ENCODE measurements around the gene BDH1. TPM values are rescaled to one million over a fixed set of nuclear protein-coding genes. Genes with fewer than 3 reads are reported as not detected.
"Not testable (repeated sequence)": the region's sequence is repeated elsewhere in the genome, so short reads cannot be mapped to it uniquely, and the experiment has no call there.

The BDH1 gene
- total and polyA plus RNA-seq, 8 donors = 15.5 to 22.0 (median 19.3) TPM

GRCh38 chr3:197521277-197522182 lies 34.2 kb downstream of the BDH1 start:
- peak overlapping the region in 1 of 2 donors; percentile 56 for H3K27ac ChIP-seq
- DNase-seq = peak in 1 of 4 donors; percentile 49
- peaks cover 0 to 5% of the 10 kb centered on the region in 2 donors for H3K4me1 ChIP-seq
- TF ChIP-seq, protein P1, sequence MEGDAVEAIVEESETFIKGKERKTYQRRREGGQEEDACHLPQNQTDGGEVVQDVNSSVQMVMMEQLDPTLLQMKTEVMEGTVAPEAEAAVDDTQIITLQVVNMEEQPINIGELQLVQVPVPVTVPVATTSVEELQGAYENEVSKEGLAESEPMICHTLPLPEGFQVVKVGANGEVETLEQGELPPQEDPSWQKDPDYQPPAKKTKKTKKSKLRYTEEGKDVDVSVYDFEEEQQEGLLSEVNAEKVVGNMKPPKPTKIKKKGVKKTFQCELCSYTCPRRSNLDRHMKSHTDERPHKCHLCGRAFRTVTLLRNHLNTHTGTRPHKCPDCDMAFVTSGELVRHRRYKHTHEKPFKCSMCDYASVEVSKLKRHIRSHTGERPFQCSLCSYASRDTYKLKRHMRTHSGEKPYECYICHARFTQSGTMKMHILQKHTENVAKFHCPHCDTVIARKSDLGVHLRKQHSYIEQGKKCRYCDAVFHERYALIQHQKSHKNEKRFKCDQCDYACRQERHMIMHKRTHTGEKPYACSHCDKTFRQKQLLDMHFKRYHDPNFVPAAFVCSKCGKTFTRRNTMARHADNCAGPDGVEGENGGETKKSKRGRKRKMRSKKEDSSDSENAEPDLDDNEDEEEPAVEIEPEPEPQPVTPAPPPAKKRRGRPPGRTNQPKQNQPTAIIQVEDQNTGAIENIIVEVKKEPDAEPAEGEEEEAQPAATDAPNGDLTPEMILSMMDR (IDR thresholded peaks at IDR 0.05) = no peak
- H3K27me3 ChIP-seq = no peaks in the 10 kb centered on the region
- no peaks in the 10 kb centered on the region for H3K9me3 ChIP-seq
- intact Hi-C loops (cut with DNase I) = no loop called here
- peaks cover 0 to 5% of the 10 kb centered on the region in 2 donors for H3K36me3 ChIP-seq
- no peak for ATAC-seq
- no peak overlapping the region for H3K4me3 ChIP-seq

DNA sequence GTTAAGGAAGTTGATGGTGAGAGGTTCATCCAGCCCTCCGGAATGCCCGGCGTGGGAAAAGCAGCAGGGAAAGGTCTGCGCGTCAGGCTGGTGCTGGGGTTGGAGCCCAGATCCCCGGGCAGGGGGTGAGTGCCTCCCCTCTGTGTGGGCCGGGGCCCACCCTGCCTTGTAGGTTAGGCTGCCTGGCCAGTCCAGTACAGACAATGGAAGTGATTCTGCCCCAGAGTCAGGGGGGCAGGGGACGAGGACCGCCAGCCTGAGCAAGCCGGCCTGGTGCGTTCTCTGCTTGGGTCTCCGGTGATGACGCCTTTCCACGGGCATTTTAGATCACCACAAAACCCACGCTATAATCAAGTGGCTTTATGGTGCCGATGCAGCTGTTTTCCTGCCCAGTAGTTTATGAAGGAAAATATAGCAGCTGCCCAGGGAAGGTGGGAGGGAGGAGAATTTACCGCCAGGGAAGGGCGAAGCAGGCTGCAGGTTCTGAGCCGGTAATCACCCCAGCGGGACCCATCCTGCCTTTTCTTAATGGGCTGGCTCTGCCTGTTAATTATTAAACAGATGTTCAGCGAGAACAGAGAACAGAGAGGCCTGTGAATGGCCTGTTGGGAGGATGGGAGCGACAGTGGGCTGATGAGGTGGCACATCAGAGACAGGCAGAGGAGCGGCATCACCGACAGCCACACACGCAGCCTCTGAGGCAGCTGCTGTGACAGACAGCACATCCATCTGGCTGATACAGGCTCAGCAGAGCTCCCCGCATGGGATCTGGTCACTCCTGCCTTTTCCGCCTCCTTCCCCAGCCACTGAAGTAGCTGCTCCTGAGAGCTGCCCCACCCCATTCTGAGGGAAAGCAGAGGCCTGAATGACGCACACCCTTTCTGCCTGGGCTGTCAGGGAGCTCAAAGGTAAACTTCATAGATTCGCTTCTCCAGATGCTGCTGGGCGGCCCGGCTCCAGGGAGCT lies 35.2 kb downstream of the BDH1 start:
- TF ChIP-seq, protein P1 (IDR thresholded peaks at IDR 0.05) = no peak
- H3K27me3 ChIP-seq = no peaks in the 10 kb centered on the region
- H3K4me3 ChIP-seq = no peak overlapping the region
- peak overlapping the region in 1 of 2 donors; percentile 56 for H3K27ac ChIP-seq
- intact Hi-C loops (cut with DNase I) = no loop called here
- H3K9me3 ChIP-seq = no peaks in the 10 kb centered on the region
- peaks cover 0 to 5% of the 10 kb centered on the region in 2 donors for H3K4me1 ChIP-seq
- DNase-seq (peak in 3 of 4 donors; percentile 33 to 81 (median 76)), ATAC-seq (peak; percentile 95)
- peaks cover 0 to 3% of the 10 kb centered on the region in 2 donors for H3K36me3 ChIP-seq

DNA sequence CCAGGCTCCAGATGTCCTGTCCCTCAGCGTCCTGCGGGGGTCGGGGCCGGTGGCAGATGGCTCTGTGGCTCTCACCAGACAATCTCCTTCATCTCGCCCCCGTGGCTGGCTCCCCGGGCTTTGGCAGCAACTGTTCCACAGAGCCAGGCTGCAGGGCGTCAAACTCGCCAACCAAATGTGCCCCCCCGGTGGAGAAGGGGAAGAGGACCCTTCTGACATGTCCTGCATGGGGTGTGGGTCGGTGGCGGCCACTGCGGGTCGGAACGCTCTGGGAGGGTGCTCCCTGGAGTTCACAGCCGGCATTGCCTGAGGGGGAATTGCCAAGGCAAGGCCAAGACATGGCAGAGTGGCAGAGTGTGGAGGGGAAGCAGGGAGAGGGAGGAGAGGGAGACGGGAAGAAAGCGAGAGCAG lies 36.0 kb downstream of the BDH1 start:
- Histone ChIP-seq H3K27ac (no peak overlapping the region), H3K4me3 (no peak overlapping the region), H3K36me3 (peaks cover 0 to 3% of the 10 kb centered on the region in 2 donors), H3K4me1 (peaks cover 0 to 5% of the 10 kb centered on the region in 2 donors), H3K27me3 (no peaks in the 10 kb centered on the region), H3K9me3 (no peaks in the 10 kb centered on the region)
- intact Hi-C loops (cut with DNase I) = no loop called here
- no peak for ATAC-seq
- DNase-seq = peak in 1 of 4 donors; percentile 77
- TF ChIP-seq, protein P1 (IDR thresholded peaks at IDR 0.05) = no peak

DNA sequence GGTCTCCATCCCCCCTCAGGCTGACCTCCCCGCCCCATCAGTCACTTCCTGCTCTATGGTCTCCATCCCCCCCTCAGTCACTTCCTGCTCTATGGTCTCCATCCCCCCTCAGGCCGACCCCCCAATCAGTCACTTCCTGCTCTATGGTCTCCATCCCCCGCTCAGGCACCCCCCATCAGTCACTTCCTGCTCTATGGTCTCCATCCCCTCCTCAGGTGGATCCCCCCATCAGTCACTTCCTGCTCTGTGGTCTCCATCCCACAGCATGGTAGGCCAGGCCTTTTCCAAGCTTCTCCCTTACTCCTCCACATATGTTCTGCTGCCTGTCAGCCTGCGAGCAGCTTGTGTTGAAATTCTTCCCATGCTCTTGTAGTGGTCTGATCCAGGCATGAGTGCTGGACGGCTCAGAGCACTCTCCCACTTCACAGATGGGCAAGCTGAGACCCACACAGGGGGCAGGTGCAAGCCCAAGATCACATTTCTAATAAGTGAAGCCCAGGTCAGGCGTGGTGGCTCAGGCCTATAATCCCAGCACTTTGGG lies 36.8 kb downstream of the BDH1 start:
- Histone ChIP-seq H3K4me1 (peaks cover 0 to 5% of the 10 kb centered on the region in 2 donors), H3K4me3 (no peak overlapping the region), H3K27ac (no peak overlapping the region), H3K27me3 (no peaks in the 10 kb centered on the region), H3K36me3 (peaks cover 0 to 3% of the 10 kb centered on the region in 2 donors), H3K9me3 (no peaks in the 10 kb centered on the region)
- DNase-seq (peak in 1 of 4 donors; percentile 25), ATAC-seq (no peak)
- TF ChIP-seq, protein P1 (IDR thresholded peaks at IDR 0.05) = no peak
- intact Hi-C loops (cut with DNase I) = no loop called here

- H3K4me1 ChIP-seq; H3K4me3 ChIP-seq; DNase-seq; H3K27me3 ChIP-seq; H3K36me3 ChIP-seq; H3K9me3 ChIP-seq; ATAC-seq; H3K27ac ChIP-seq; intact Hi-C loops (cut with DNase I): not testable (repeated sequence)
Measured at GRCh38 chr3:197517922-197518683, 37.7 kb downstream of the BDH1 start.

DNA sequence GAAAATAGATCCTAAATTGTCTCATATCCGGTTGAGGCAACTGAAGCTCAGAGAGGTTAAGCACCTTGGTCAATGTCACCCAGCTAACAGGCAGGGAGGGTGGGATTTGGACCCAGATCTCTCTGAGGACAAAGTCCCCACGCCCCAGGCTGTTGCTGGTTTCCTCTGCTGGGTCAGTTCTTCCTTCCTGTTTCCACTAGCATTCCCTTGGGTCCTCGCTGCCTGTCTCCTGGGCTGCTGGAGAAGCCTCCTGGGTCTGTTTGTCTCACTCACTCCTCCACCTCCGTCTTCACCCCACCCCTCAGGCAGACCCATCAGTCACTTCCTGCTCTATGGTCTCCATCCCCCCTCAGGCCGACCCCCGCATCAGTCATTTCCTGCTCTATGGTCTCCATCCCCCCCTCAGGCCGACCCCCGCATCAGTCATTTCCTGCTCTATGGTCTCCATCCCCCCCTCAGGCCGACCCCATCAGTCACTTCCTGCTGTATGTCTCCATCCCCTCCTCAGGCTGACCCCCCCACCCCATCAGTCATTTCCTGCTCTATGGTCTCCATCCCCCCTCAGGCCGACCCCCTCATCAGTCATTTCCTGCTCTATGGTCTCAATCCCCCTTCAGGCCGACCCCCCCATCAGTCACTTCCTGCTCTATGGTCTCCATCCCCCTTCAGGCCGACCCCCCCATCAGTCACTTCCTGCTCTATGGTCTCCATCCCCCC lies 38.7 kb downstream of the BDH1 start:
- not testable (repeated sequence) for ATAC-seq

More for the DNA sequence above, 38.7 kb downstream of the BDH1 start:
- H3K36me3 ChIP-seq = peaks cover 0 to 17% of the 10 kb centered on the region in 2 donors
- H3K27ac ChIP-seq; H3K9me3 ChIP-seq; H3K4me1 ChIP-seq; H3K4me3 ChIP-seq; intact Hi-C loops (cut with DNase I); H3K27me3 ChIP-seq: not testable (repeated sequence)
- DNase-seq = peak in 1 of 4 donors; percentile 2
